Ishikawa (cell line): Measurements from ENCODE around the gene CLTC.

ENCODE experiments used
- CEBPB ChIP-seq: IDR thresholded peaks from 2 replicates; pipeline ENCODE4 v1.6.1; 2012
- CREB1 ChIP-seq: IDR thresholded peaks from 2 replicates; pipeline ENCODE4 v1.6.1; 2012; ENCODE audit warnings: low read depth
- EGR1 ChIP-seq: IDR thresholded peaks from 2 replicates; pipeline ENCODE4 v1.6.1; 2012
- EP300 ChIP-seq: IDR thresholded peaks from 2 replicates; pipeline ENCODE4 v1.6.1; 2012; ENCODE audit warnings: borderline replicate concordance
- FOXM1 ChIP-seq: IDR thresholded peaks from 2 replicates; pipeline ENCODE4 v1.6.1; 2012; ENCODE audit warnings: low read depth, borderline replicate concordance
- MAX ChIP-seq: IDR thresholded peaks from 2 replicates; pipeline ENCODE4 v1.6.1; 2012
- NFIC ChIP-seq: IDR thresholded peaks from 2 replicates; pipeline ENCODE4 v1.6.1; 2012
- RAD21 ChIP-seq: IDR thresholded peaks from 2 replicates; pipeline ENCODE4 v1.6.1; 2012; ENCODE audit warnings: low read depth
- REST ChIP-seq: IDR thresholded peaks from 2 replicates; pipeline ENCODE4 v1.6.1; 2012; ENCODE audit warnings: low read depth, mild to moderate bottlenecking
- TAF1 ChIP-seq: IDR thresholded peaks from 2 replicates; pipeline ENCODE4 v1.6.1; 2012; ENCODE audit warnings: low read depth, mild to moderate bottlenecking
- TCF12 ChIP-seq: IDR thresholded peaks from 2 replicates; pipeline ENCODE4 v1.6.1; 2012; ENCODE audit warnings: low read depth
- TEAD4 ChIP-seq: IDR thresholded peaks from 2 replicates; pipeline ENCODE4 v1.6.1; 2012
- YY1 ChIP-seq: IDR thresholded peaks from 2 replicates; pipeline ENCODE4 v1.6.1; 2012; ENCODE audit warnings: low read depth
- ZBTB7A ChIP-seq: IDR thresholded peaks from 2 replicates; pipeline ENCODE4 v1.6.1; 2012; ENCODE audit warnings: low read depth
- TF ChIP-seq, protein P1 (sequence below): IDR thresholded peaks from 2 replicates; pipeline ENCODE4 v1.6.1; 2012

CLTC gene

DNA sequence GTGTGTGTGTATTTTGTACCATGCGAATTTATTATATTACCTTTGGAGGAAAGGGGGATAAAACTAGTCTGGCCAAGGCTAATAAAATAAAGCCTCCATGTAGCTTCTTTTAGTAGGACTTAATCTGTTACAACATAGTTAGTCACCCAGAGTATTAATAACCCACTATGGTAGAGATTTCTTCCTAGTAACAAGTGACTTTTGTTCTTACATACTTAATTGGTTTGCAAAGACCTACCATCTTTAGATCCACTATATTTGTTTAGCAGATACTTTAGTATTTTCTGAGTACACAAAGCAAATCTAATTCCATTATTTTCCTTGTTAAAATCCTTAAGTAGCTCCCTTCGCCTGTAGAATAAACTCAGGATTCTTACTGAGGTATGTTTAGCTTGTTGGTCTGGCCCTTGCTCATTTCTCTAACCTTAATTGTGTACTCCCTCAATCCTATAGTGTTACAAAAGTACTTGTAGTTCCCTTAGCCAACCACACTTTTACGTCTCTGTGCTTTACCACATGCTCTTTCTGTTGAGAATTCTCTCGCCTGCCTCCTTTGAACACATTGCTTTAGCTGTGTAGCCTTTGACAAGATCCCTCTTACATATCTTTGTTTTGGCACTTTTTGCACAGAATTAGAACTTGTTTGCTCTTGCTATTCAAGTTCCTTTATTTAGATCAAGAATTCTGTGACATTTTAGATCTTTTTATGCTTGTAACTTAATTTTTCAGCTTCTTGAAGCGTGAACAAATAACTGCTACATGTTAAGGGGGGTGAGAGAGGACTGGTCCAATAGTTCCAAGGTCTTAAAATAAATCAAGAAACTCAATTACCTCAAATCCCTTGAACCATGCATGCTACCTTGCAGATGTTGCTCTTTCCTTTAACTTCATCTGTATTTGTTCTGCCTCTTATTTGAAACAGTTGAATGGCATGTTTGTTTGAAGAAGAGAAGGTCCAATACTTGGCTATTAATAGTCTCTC lies 23.8 kb downstream of the CLTC start:
- no peak for TF ChIP-seq EP300
- no peak for TF ChIP-seq RAD21
- no peak for TF ChIP-seq NFIC
- no peak for TF ChIP-seq EGR1
- no peak for TF ChIP-seq TAF1
- TF ChIP-seq YY1, result no peak
- TF ChIP-seq REST, result no peak
- no peak for TF ChIP-seq ZBTB7A
- no peak for TF ChIP-seq CEBPB

DNA sequence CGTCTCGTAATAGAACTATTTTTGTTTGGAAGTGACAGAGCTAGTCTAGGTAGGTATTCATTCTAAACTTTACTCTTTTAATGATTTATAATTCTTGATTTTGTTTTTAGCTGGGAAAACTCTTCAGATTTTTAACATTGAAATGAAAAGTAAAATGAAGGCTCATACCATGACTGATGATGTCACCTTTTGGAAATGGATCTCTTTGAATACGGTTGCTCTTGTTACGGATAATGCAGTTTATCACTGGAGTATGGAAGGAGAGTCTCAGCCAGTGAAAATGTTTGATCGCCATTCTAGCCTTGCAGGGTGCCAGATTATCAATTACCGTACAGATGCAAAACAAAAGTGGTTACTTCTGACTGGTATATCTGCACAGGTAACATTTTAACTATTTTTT lies 27.6 kb downstream of the CLTC start:
- no peak for TF ChIP-seq EP300
- no peak for TF ChIP-seq TEAD4
- TF ChIP-seq EGR1, result no peak
- TF ChIP-seq MAX, result no peak
- TF ChIP-seq, protein P1, sequence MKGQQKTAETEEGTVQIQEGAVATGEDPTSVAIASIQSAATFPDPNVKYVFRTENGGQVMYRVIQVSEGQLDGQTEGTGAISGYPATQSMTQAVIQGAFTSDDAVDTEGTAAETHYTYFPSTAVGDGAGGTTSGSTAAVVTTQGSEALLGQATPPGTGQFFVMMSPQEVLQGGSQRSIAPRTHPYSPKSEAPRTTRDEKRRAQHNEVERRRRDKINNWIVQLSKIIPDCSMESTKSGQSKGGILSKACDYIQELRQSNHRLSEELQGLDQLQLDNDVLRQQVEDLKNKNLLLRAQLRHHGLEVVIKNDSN, result no peak
- TF ChIP-seq TAF1, result no peak
- no peak for TF ChIP-seq NFIC
- TF ChIP-seq TCF12, result no peak
- TF ChIP-seq CEBPB, result no peak
- TF ChIP-seq ZBTB7A, result no peak
- no peak for TF ChIP-seq RAD21
- TF ChIP-seq YY1, result no peak
- TF ChIP-seq CREB1, result no peak
- no peak for TF ChIP-seq REST
- TF ChIP-seq FOXM1, result no peak

DNA sequence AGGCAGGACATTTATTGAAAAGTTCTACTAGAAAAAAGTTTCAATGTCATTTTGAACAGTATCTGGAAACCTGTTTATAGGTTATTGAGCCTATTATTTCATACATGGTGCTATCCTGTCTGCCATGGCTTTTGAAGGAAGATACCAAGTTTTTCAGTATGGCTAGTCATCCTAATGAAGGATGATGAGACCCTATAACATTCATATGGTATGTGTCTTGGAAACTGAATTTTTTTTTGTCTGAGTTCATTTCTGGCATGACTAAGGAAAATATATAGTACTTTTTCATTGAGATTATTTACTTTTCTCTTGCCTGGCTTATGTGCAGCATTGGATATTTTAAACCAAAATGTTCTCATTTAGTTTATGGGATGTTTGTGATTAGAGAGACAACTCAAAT lies 30.2 kb downstream of the CLTC start:
- TF ChIP-seq TEAD4 (no peak), RAD21 (no peak), EP300 (no peak), TAF1 (no peak)

DNA sequence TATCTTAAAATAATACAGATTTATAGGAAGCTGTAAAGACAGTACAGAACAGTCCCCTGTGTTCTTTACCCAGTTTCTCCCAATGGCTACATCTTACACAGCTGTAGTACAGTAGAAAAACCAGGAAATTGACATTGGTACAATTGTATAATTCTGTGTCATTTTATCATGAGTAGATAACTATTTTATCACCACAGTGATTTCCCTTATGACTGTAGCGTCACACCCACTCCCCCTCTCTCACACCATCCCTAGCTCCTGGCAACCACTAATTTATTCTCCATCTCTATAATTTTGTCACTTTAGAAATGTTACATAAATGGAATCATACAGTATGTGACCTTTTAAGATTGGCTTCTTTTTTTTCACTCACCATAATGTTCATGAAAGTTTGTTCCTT lies 30.9 kb downstream of the CLTC start:
- TF ChIP-seq CEBPB, result no peak
- TF ChIP-seq, protein P1, result no peak
- no peak for TF ChIP-seq MAX
- no peak for TF ChIP-seq ZBTB7A
- TF ChIP-seq TCF12, result no peak
- TF ChIP-seq TAF1, result no peak
- no peak for TF ChIP-seq YY1
- TF ChIP-seq NFIC, result no peak
- TF ChIP-seq TEAD4, result no peak
- TF ChIP-seq EP300, result no peak
- no peak for TF ChIP-seq CREB1

- TF ChIP-seq RAD21, result no peak
- no peak for TF ChIP-seq NFIC
- TF ChIP-seq CREB1, result no peak
- no peak for TF ChIP-seq TCF12
- TF ChIP-seq TAF1, result no peak
- no peak for TF ChIP-seq EGR1
- TF ChIP-seq ZBTB7A, result no peak
- TF ChIP-seq TEAD4, result no peak
- no peak for TF ChIP-seq CEBPB
- no peak for TF ChIP-seq REST
- TF ChIP-seq, protein P1, result no peak
- TF ChIP-seq EP300, result no peak
- TF ChIP-seq FOXM1, result no peak
- TF ChIP-seq MAX, result no peak
- TF ChIP-seq YY1, result no peak
Observed at GRCh38 chr17:59651346-59651745, 31.7 kb downstream of the CLTC start.
